ENCODE data around the gene STOML1.

The STOML1 gene

GRCh38 chr15:73950831-73951561 is 41.1 kb downstream of the STOML1 start:
- Histone ChIP-seq H3K27ac (ENCODE audit: low read length) (no peak overlapping the region), H3K4me3 (ENCODE audit: low read length) (no peak overlapping the region), H3K9me3 (replicated peaks; ENCODE audit: insufficient read depth, low read length) (no peaks in the 10 kb centered on the region), H4K20me1 (ENCODE audit: insufficient read depth, low read length) (no peaks in the 10 kb centered on the region), H3F3A (ENCODE audit: insufficient read depth, low read length) (no peaks in the 10 kb centered on the region), H3K4me2 (ENCODE audit: low read depth, low read length) (peak overlapping the region; percentile 61; the same call in 1 of the 2 replicates), H3K9ac (ENCODE audit: low read length) (no peak overlapping the region), H3K27me3 (replicated peaks; ENCODE audit: insufficient read depth, low read length) (no peaks in the 10 kb centered on the region), H2AFZ (ENCODE audit: low read length) (0 out of 2 replicates have a peak overlapping the region, but pooled peaks have one; percentile 12), H3K36me3 (replicated peaks; ENCODE audit: insufficient read depth, low read length) (no peaks in the 10 kb centered on the region), H3K79me2 (ENCODE audit: low read length) (no peaks in the 10 kb centered on the region), H3K4me1 (ENCODE audit: low read length) (peaks cover 9% of the 10 kb centered on the region), H3K9me2 (replicated peaks; ENCODE audit: insufficient read depth, low read length) (no peaks in the 10 kb centered on the region)
- peak; percentile 84 for DNase-seq
- no peak for TF ChIP-seq EZH2 (optimal IDR thresholded peaks at IDR 0.05; ENCODE audit: low read depth, low read length)
- peak; percentile 83 for TF ChIP-seq CTCF (IDR thresholded peaks at IDR 0.05; ENCODE audit: low read length)
- no peak for TF ChIP-seq EZH2phosphoT487 (IDR thresholded peaks at IDR 0.05; ENCODE audit: low read length)

- Histone ChIP-seq H4K20me1 (ENCODE audit: insufficient read depth, low read length) (no peaks in the 10 kb centered on the region), H3K4me2 (ENCODE audit: low read depth, low read length) (no peak overlapping the region), H3K27ac (ENCODE audit: low read length) (no peak overlapping the region), H3K9me3 (replicated peaks; ENCODE audit: insufficient read depth, low read length) (no peaks in the 10 kb centered on the region), H3K36me3 (replicated peaks; ENCODE audit: insufficient read depth, low read length) (no peaks in the 10 kb centered on the region), H3F3A (ENCODE audit: insufficient read depth, low read length) (no peaks in the 10 kb centered on the region), H3K9ac (ENCODE audit: low read length) (no peak overlapping the region), H3K79me2 (ENCODE audit: low read length) (no peaks in the 10 kb centered on the region), H3K27me3 (replicated peaks; ENCODE audit: insufficient read depth, low read length) (no peaks in the 10 kb centered on the region), H3K4me3 (ENCODE audit: low read length) (no peak overlapping the region), H2AFZ (ENCODE audit: low read length) (no peak overlapping the region), H3K9me2 (replicated peaks; ENCODE audit: insufficient read depth, low read length) (no peaks in the 10 kb centered on the region), H3K4me1 (ENCODE audit: low read length) (peaks cover 9% of the 10 kb centered on the region)
- TF ChIP-seq EZH2 (optimal IDR thresholded peaks at IDR 0.05; ENCODE audit: low read depth, low read length) (no peak), EZH2phosphoT487 (IDR thresholded peaks at IDR 0.05; ENCODE audit: low read length) (no peak), CTCF (IDR thresholded peaks at IDR 0.05; ENCODE audit: low read length) (no peak)
- DNase-seq, result no peak
Observed at GRCh38 chr15:73950479-73950830, 41.6 kb downstream of the STOML1 start.

GRCh38 chr15:73949496-73949895 is 42.6 kb downstream of the STOML1 start:
- H3K4me3 ChIP-seq (ENCODE audit: low read length), result no peak overlapping the region
- no peaks in the 10 kb centered on the region for H3K36me3 ChIP-seq (replicated peaks; ENCODE audit: insufficient read depth, low read length)
- no peaks in the 10 kb centered on the region for H3K9me2 ChIP-seq (replicated peaks; ENCODE audit: insufficient read depth, low read length)
- no peak overlapping the region for H3K4me2 ChIP-seq (ENCODE audit: low read depth, low read length)
- no peaks in the 10 kb centered on the region for H3K9me3 ChIP-seq (replicated peaks; ENCODE audit: insufficient read depth, low read length)
- H3K9ac ChIP-seq (ENCODE audit: low read length), result no peak overlapping the region
- H3K27me3 ChIP-seq (replicated peaks; ENCODE audit: insufficient read depth, low read length), result no peaks in the 10 kb centered on the region
- no peak for TF ChIP-seq CTCF (IDR thresholded peaks at IDR 0.05; ENCODE audit: low read length)
- TF ChIP-seq EZH2phosphoT487 (IDR thresholded peaks at IDR 0.05; ENCODE audit: low read length), result no peak
- no peak for TF ChIP-seq EZH2 (optimal IDR thresholded peaks at IDR 0.05; ENCODE audit: low read depth, low read length)
- no peak overlapping the region for H3K27ac ChIP-seq (ENCODE audit: low read length)
- H3K4me1 ChIP-seq (ENCODE audit: low read length), result peaks cover 9% of the 10 kb centered on the region
- DNase-seq, result no peak
- no peaks in the 10 kb centered on the region for H3K79me2 ChIP-seq (ENCODE audit: low read length)
- no peak overlapping the region for H2AFZ ChIP-seq (ENCODE audit: low read length)
- H3F3A ChIP-seq (ENCODE audit: insufficient read depth, low read length), result no peaks in the 10 kb centered on the region
- no peaks in the 10 kb centered on the region for H4K20me1 ChIP-seq (ENCODE audit: insufficient read depth, low read length)

Data from MM.1S (cell line).